ENCODE measurements around the gene CERS6.
A peak's percentile ranks its signal among the peaks of the same experiment; 100 is the strongest.
"Not testable (repeated sequence)": the region's sequence is repeated elsewhere in the genome, so short reads cannot be mapped to it uniquely, and the experiment has no call there.

Gene CERS6

GRCh38 chr2:168734199-168734760 is 278.2 kb downstream of the CERS6 start:
- DNase-seq (ENCODE audit: low spot score) = no peak

- no peak for DNase-seq (ENCODE audit: low spot score)
These were observed 280.8 kb downstream of the CERS6 start for GRCh38 chr2:168736649-168737445.

GRCh38 chr2:168738062-168738461 is 282.0 kb downstream of the CERS6 start:
- no peak for DNase-seq (ENCODE audit: low spot score)

- no peak for DNase-seq (ENCODE audit: low spot score)
These were observed 284.3 kb downstream of the CERS6 start for GRCh38 chr2:168740360-168740759.

GRCh38 chr2:168740788-168741187 is 284.7 kb downstream of the CERS6 start:
- DNase-seq (ENCODE audit: low spot score) = no peak

- DNase-seq (ENCODE audit: low spot score) = no peak
These were observed 286.3 kb downstream of the CERS6 start for GRCh38 chr2:168742258-168742932.

- no peak for DNase-seq (ENCODE audit: low spot score)
These were observed 288.8 kb downstream of the CERS6 start for GRCh38 chr2:168744844-168745243.

- no peak for DNase-seq (ENCODE audit: low spot score)
These were observed 292.4 kb downstream of the CERS6 start for GRCh38 chr2:168748461-168748860.

GRCh38 chr2:168749297-168749696 is 293.2 kb downstream of the CERS6 start:
- DNase-seq (ENCODE audit: low spot score) = no peak

- DNase-seq (ENCODE audit: low spot score) = no peak
These were observed 295.1 kb downstream of the CERS6 start for GRCh38 chr2:168751104-168751740.

GRCh38 chr2:168752361-168752760 is 296.3 kb downstream of the CERS6 start:
- no peak for DNase-seq (ENCODE audit: low spot score)

- no peak for DNase-seq (ENCODE audit: low spot score)
These were observed 297.8 kb downstream of the CERS6 start for GRCh38 chr2:168753765-168754329.

- no peak for DNase-seq (ENCODE audit: low spot score)
These were observed 301.2 kb downstream of the CERS6 start for GRCh38 chr2:168757223-168757622.

GRCh38 chr2:168758970-168759820 is 303.1 kb downstream of the CERS6 start:
- DNase-seq (ENCODE audit: low spot score) = peak; percentile 71

GRCh38 chr2:168765401-168765800 is 309.3 kb downstream of the CERS6 start:
- no peak for DNase-seq (ENCODE audit: low spot score)

- no peak for DNase-seq (ENCODE audit: low spot score)
These were observed 310.5 kb downstream of the CERS6 start for GRCh38 chr2:168766600-168766999.

- DNase-seq (ENCODE audit: low spot score) = no peak
These were observed 311.2 kb downstream of the CERS6 start for GRCh38 chr2:168767258-168767657.

GRCh38 chr2:168768357-168768756 is 312.3 kb downstream of the CERS6 start:
- DNase-seq (ENCODE audit: low spot score) = not testable (repeated sequence)

GRCh38 chr2:168770796-168771195 is 314.7 kb downstream of the CERS6 start:
- no peak for DNase-seq (ENCODE audit: low spot score)

- no peak for DNase-seq (ENCODE audit: low spot score)
These were observed 316.6 kb downstream of the CERS6 start for GRCh38 chr2:168772704-168773103.

GRCh38 chr2:168773128-168773527 is 317.1 kb downstream of the CERS6 start:
- no peak for DNase-seq (ENCODE audit: low spot score)
